CD4-positive, alpha-beta T cell treated with Interleukin-1 beta for 1 hour (primary cell): Measurements from ENCODE around the gene AGMO.

Experiments
- DNase-seq, 2 donors: peaks; one replicate each; pipeline ENCODE4 v3.0.0-alpha.2; 2020 to 2022

Gene AGMO

GRCh38 chr7:15446722-15447121, 115.1 kb downstream of the AGMO start:
- no peak for DNase-seq

- DNase-seq = no peak
These were observed 115.5 kb downstream of the AGMO start for GRCh38 chr7:15446280-15446679.

GRCh38 chr7:15441915-15442314, 119.9 kb downstream of the AGMO start:
- no peak for DNase-seq

- DNase-seq = no peak
These were observed 121.3 kb downstream of the AGMO start for GRCh38 chr7:15440482-15440881.

GRCh38 chr7:15439853-15440252, 122.0 kb downstream of the AGMO start:
- DNase-seq = no peak

GRCh38 chr7:15433151-15433550, 128.7 kb downstream of the AGMO start:
- DNase-seq = no peak

GRCh38 chr7:15430911-15431310, 130.9 kb downstream of the AGMO start:
- no peak for DNase-seq

- DNase-seq = no peak
These were observed 131.6 kb downstream of the AGMO start for GRCh38 chr7:15430191-15430590.

- no peak for DNase-seq
These were observed 137.3 kb downstream of the AGMO start for GRCh38 chr7:15424468-15424867.

GRCh38 chr7:15419596-15419995, 142.2 kb downstream of the AGMO start:
- no peak for DNase-seq

GRCh38 chr7:15418264-15418663, 143.6 kb downstream of the AGMO start:
- DNase-seq = no peak

GRCh38 chr7:15417341-15417988, 144.3 kb downstream of the AGMO start:
- no peak for DNase-seq

- DNase-seq = no peak
These were observed 150.8 kb downstream of the AGMO start for GRCh38 chr7:15411019-15411418.

- no peak for DNase-seq
These were observed 153.9 kb downstream of the AGMO start for GRCh38 chr7:15407910-15408309.

- no peak for DNase-seq
These were observed 158.1 kb downstream of the AGMO start for GRCh38 chr7:15403751-15404150.

GRCh38 chr7:15403315-15403714, 158.5 kb downstream of the AGMO start:
- no peak for DNase-seq

GRCh38 chr7:15402436-15403136, 159.2 kb downstream of the AGMO start:
- DNase-seq = no peak

GRCh38 chr7:15400440-15400839, 161.4 kb downstream of the AGMO start:
- DNase-seq = no peak

- DNase-seq = no peak
These were observed 162.4 kb downstream of the AGMO start for GRCh38 chr7:15399441-15399840.

GRCh38 chr7:15397922-15398760, 163.7 kb downstream of the AGMO start:
- no peak for DNase-seq

GRCh38 chr7:15397159-15397550, 164.7 kb downstream of the AGMO start:
- DNase-seq = no peak

- DNase-seq = no peak
These were observed 165.3 kb downstream of the AGMO start for GRCh38 chr7:15396210-15397158.

- no peak for DNase-seq
These were observed 172.7 kb downstream of the AGMO start for GRCh38 chr7:15389073-15389472.
